K562 (cell line): ENCODE results near the gene PPCDC. TPM values are rescaled to one million over a fixed set of nuclear protein-coding genes. Genes with fewer than 3 reads are reported as not detected.

Experiments
- DDX20 ChIP-seq: fragments of 450-650 bp; IDR thresholded peaks from 2 replicates; pipeline ENCODE4 v1.6.1; 2016; ENCODE audit warnings: missing genetic modification characterization, low read depth, mild to moderate bottlenecking, missing compliant biosample characterization, moderate library complexity
- ELF2 ChIP-seq: fragments of 250-450 bp; sonication (Bioruptor Pico); IDR thresholded peaks from 2 replicates; pipeline ENCODE4 v1.5.0; 2021; ENCODE audit warnings: mild to moderate bottlenecking
- KDM2B ChIP-seq: fragments of 250-450 bp; sonication (Bioruptor Pico); IDR thresholded peaks from 2 replicates; pipeline ENCODE4 v1.8.0; 2021; ENCODE audit warnings: mild to moderate bottlenecking, moderate library complexity
- KLF16 ChIP-seq: IDR thresholded peaks from 2 replicates; pipeline ENCODE4 v1.6.1; 2016; ENCODE audit warnings: antibody characterized with exemption
- MAFF ChIP-seq: IDR thresholded peaks from 2 replicates; pipeline ENCODE4 v1.6.1; 2012; ENCODE audit warnings: low read length, improper control_type of control experiment
- MAZ ChIP-seq, 2 experiments: fragments of 450-650 bp in 1 of 2; sonication (generic) in 1 of 2; formaldehyde crosslinking; IDR thresholded peaks in 1 of 2; conservative IDR thresholded peaks in 1 of 2; 2 replicates each; pipeline versions ENCODE4 v1.4.0 to v1.5.0; 2020; ENCODE audit warnings: mild to moderate bottlenecking in 1 of 2, missing genetic modification reagents in 1 of 2
- NR4A1 ChIP-seq, 2 experiments: fragments of 250-450 bp in 1 of 2; fragments of 450-650 bp in 1 of 2; sonication (Bioruptor Pico) in 1 of 2; IDR thresholded peaks; 2 replicates each; pipeline versions ENCODE4 v1.4.0 to v1.6.1; 2016 to 2020; ENCODE audit warnings: mild to moderate bottlenecking in 2 of 2, missing compliant biosample characterization in 1 of 2, missing genetic modification characterization in 1 of 2, moderate library complexity in 1 of 2
- RBM14 ChIP-seq: fragments of 200-400 bp; formaldehyde crosslinking; IDR thresholded peaks from 2 replicates; pipeline ENCODE4 v1.6.1; 2018; ENCODE audit warnings: low read depth, mild to moderate bottlenecking, low read length, moderate library complexity, borderline replicate concordance; ENCODE audit not compliant: insufficient read depth
- THAP12 ChIP-seq: fragments of 250-450 bp; sonication (Bioruptor Pico); IDR thresholded peaks from 2 replicates; pipeline ENCODE4 v1.9.0; 2021; ENCODE audit warnings: mild to moderate bottlenecking, inconsistent platforms
- ZNF232 ChIP-seq: sonication (generic); formaldehyde crosslinking; IDR thresholded peaks from 2 replicates; pipeline ENCODE4 v1.8.0; 2022; ENCODE audit warnings: mild to moderate bottlenecking, missing genetic modification reagents
- polyA plus RNA-seq, 8 experiments: library from polyadenylated mRNA; depleted of rRNA in 4 of 8; stranded (reverse) in 5 of 8; unstranded in 3 of 8; fragments of >200 nt; fragmentation: Nextera tagmentation in 2 of 8; fragmentation: Illumina TruSeq in 1 of 8; extraction: Ambion mirVana in 2 of 8; extraction: Trizol in 1 of 8; gene quantifications; 2 replicates each; pipeline versions ENCODE4 v1.2.1 to v1.2.3, GENCODE V29; 2011 to 2014; ENCODE audit warnings: inconsistent platforms in 1 of 8, missing spikeins in 1 of 8
- total RNA-seq, 7 experiments: library from RNA; depleted of rRNA in 6 of 7; stranded (reverse); fragments of >200 nt in 6 of 7; fragmentation: Illumina TruSeq in 2 of 7; extraction: Trizol in 2 of 7; gene quantifications; 2 replicates each; pipeline versions ENCODE4 v1.2.1 to v1.2.3, GENCODE V29; 2011 to 2021; ENCODE audit warnings: low replicate concordance in 1 of 7
- TF ChIP-seq, protein P1 (sequence below): fragments of 150-350 bp; conservative IDR thresholded peaks from 2 replicates; pipeline ENCODE4 v1.6.1; 2014; ENCODE audit warnings: low read length
- TF ChIP-seq, protein P2 (sequence below): fragments of 250-450 bp; sonication (Bioruptor Pico); IDR thresholded peaks from 2 replicates; pipeline ENCODE4 v1.5.0; 2020; ENCODE audit warnings: mild to moderate bottlenecking, borderline replicate concordance
- TF ChIP-seq, protein P3 (sequence below): sonication (generic); formaldehyde crosslinking; IDR thresholded peaks from 2 replicates; pipeline ENCODE4 v1.8.1; 2023; ENCODE audit warnings: mild to moderate bottlenecking, missing genetic modification reagents
- TF ChIP-seq, protein P4 (sequence below): fragments of 450-650 bp; IDR thresholded peaks from 2 replicates; pipeline ENCODE4 v1.7.0; 2016; ENCODE audit warnings: borderline replicate concordance

The PPCDC gene
- total and polyA plus RNA-seq, 9 of the 15 experiments (the other 6 are each of a cell fraction or from before 2014, with no cell fraction given) = 10.9 to 53.6 (median 16.7) TPM

GRCh38 chr15:75023181-75023871 is at the start of gene PPCDC (continued):
- TF ChIP-seq, protein P1, sequence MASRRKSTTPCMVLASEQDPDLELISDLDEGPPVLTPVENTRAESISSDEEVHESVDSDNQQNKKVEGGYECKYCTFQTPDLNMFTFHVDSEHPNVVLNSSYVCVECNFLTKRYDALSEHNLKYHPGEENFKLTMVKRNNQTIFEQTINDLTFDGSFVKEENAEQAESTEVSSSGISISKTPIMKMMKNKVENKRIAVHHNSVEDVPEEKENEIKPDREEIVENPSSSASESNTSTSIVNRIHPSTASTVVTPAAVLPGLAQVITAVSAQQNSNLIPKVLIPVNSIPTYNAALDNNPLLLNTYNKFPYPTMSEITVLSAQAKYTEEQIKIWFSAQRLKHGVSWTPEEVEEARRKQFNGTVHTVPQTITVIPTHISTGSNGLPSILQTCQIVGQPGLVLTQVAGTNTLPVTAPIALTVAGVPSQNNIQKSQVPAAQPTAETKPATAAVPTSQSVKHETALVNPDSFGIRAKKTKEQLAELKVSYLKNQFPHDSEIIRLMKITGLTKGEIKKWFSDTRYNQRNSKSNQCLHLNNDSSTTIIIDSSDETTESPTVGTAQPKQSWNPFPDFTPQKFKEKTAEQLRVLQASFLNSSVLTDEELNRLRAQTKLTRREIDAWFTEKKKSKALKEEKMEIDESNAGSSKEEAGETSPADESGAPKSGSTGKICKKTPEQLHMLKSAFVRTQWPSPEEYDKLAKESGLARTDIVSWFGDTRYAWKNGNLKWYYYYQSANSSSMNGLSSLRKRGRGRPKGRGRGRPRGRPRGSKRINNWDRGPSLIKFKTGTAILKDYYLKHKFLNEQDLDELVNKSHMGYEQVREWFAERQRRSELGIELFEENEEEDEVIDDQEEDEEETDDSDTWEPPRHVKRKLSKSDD = peak; percentile 96
- peak; percentile 90 for TF ChIP-seq THAP12 (CRISPR knock-in tag)
- TF ChIP-seq, protein P2, sequence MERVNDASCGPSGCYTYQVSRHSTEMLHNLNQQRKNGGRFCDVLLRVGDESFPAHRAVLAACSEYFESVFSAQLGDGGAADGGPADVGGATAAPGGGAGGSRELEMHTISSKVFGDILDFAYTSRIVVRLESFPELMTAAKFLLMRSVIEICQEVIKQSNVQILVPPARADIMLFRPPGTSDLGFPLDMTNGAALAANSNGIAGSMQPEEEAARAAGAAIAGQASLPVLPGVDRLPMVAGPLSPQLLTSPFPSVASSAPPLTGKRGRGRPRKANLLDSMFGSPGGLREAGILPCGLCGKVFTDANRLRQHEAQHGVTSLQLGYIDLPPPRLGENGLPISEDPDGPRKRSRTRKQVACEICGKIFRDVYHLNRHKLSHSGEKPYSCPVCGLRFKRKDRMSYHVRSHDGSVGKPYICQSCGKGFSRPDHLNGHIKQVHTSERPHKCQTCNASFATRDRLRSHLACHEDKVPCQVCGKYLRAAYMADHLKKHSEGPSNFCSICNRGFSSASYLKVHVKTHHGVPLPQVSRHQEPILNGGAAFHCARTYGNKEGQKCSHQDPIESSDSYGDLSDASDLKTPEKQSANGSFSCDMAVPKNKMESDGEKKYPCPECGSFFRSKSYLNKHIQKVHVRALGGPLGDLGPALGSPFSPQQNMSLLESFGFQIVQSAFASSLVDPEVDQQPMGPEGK (CRISPR knock-in tag) = no peak
- TF ChIP-seq NR4A1 (CRISPR knock-in tag; IDR thresholded peaks at IDR 0.05) = no peak
- TF ChIP-seq NR4A1 (tag; IDR thresholded peaks at IDR 0.05) = no peak
- peak in 1 of 2 experiments; percentile 83 for TF ChIP-seq MAZ (CRISPR knock-in tag; conservative IDR thresholded peaks at IDR 0.05 in 1 of 2, IDR thresholded peaks at IDR 0.05 in 1 of 2)
- no peak for TF ChIP-seq KDM2B (CRISPR knock-in tag)
- no peak for TF ChIP-seq RBM14
- TF ChIP-seq, protein P3, sequence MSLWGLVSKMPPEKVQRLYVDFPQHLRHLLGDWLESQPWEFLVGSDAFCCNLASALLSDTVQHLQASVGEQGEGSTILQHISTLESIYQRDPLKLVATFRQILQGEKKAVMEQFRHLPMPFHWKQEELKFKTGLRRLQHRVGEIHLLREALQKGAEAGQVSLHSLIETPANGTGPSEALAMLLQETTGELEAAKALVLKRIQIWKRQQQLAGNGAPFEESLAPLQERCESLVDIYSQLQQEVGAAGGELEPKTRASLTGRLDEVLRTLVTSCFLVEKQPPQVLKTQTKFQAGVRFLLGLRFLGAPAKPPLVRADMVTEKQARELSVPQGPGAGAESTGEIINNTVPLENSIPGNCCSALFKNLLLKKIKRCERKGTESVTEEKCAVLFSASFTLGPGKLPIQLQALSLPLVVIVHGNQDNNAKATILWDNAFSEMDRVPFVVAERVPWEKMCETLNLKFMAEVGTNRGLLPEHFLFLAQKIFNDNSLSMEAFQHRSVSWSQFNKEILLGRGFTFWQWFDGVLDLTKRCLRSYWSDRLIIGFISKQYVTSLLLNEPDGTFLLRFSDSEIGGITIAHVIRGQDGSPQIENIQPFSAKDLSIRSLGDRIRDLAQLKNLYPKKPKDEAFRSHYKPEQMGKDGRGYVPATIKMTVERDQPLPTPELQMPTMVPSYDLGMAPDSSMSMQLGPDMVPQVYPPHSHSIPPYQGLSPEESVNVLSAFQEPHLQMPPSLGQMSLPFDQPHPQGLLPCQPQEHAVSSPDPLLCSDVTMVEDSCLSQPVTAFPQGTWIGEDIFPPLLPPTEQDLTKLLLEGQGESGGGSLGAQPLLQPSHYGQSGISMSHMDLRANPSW (CRISPR knock-in tag) = no peak
- no peak for TF ChIP-seq KLF16
- no peak for TF ChIP-seq DDX20 (tag)
- TF ChIP-seq ZNF232 (CRISPR knock-in tag) = no peak
- peak; percentile 55; the same call in 1 of the 2 replicates for TF ChIP-seq MAFF
- TF ChIP-seq ELF2 (CRISPR knock-in tag) = peak; percentile 20; the same call in 1 of the 2 replicates
- TF ChIP-seq, protein P4, sequence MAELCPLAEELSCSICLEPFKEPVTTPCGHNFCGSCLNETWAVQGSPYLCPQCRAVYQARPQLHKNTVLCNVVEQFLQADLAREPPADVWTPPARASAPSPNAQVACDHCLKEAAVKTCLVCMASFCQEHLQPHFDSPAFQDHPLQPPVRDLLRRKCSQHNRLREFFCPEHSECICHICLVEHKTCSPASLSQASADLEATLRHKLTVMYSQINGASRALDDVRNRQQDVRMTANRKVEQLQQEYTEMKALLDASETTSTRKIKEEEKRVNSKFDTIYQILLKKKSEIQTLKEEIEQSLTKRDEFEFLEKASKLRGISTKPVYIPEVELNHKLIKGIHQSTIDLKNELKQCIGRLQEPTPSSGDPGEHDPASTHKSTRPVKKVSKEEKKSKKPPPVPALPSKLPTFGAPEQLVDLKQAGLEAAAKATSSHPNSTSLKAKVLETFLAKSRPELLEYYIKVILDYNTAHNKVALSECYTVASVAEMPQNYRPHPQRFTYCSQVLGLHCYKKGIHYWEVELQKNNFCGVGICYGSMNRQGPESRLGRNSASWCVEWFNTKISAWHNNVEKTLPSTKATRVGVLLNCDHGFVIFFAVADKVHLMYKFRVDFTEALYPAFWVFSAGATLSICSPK = no peak
